ENCODE measurements around the gene FOXP1. TPM values are rescaled to one million over a fixed set of nuclear protein-coding genes. Genes with fewer than 3 reads are reported as not detected.

Gene FOXP1
- total and polyA plus RNA-seq, 9 donors, result 17.6 to 28.2 (median 20.5) TPM

- H3K27ac ChIP-seq (ENCODE audit: low read length), result no peak overlapping the region
- no CpG with 5 or more reads among the region's 3 CpGs for WGBS (ENCODE audit: insufficient coverage)
- H3K4me3 ChIP-seq (ENCODE audit: low read length), result no peak overlapping the region
- H3K27me3 ChIP-seq (ENCODE audit: control insufficient read depth, insufficient read depth, low read length), result no peaks in the 10 kb centered on the region
- H3K9me3 ChIP-seq (replicated peaks; ENCODE audit: control insufficient read depth, low read depth, low read length), result no peaks in the 10 kb centered on the region
- H3K36me3 ChIP-seq (ENCODE audit: control insufficient read depth, insufficient read depth, low read length), result no peaks in the 10 kb centered on the region
- H3K4me1 ChIP-seq (ENCODE audit: control insufficient read depth, insufficient read depth, low read length), result no peaks in the 10 kb centered on the region
- no peak for DNase-seq
Measured at GRCh38 chr3:71185733-71186455, 397.6 kb downstream of the FOXP1 start.

- DNase-seq, result no peak
- H3K36me3 ChIP-seq (ENCODE audit: control insufficient read depth, insufficient read depth, low read length), result no peaks in the 10 kb centered on the region
- no peaks in the 10 kb centered on the region for H3K4me1 ChIP-seq (ENCODE audit: control insufficient read depth, insufficient read depth, low read length)
- no peaks in the 10 kb centered on the region for H3K9me3 ChIP-seq (replicated peaks; ENCODE audit: control insufficient read depth, low read depth, low read length)
- H3K27me3 ChIP-seq (ENCODE audit: control insufficient read depth, insufficient read depth, low read length), result no peaks in the 10 kb centered on the region
- no peak overlapping the region for H3K27ac ChIP-seq (ENCODE audit: low read length)
- WGBS (ENCODE audit: insufficient coverage), result no CpG with 5 or more reads among the region's 1 CpG
- no peak overlapping the region for H3K4me3 ChIP-seq (ENCODE audit: low read length)
Measured at GRCh38 chr3:71184252-71184651, 399.3 kb downstream of the FOXP1 start.

GRCh38 chr3:71183549-71183948 lies 400.0 kb downstream of the FOXP1 start:
- H3K9me3 ChIP-seq (replicated peaks; ENCODE audit: control insufficient read depth, low read depth, low read length), result no peaks in the 10 kb centered on the region
- H3K27me3 ChIP-seq (ENCODE audit: control insufficient read depth, insufficient read depth, low read length), result no peaks in the 10 kb centered on the region
- WGBS (ENCODE audit: insufficient coverage), result 100% methylated on average over 2 of the region's 5 CpGs
- H3K4me3 ChIP-seq (ENCODE audit: low read length), result no peak overlapping the region
- H3K27ac ChIP-seq (ENCODE audit: low read length), result no peak overlapping the region
- H3K4me1 ChIP-seq (ENCODE audit: control insufficient read depth, insufficient read depth, low read length), result no peaks in the 10 kb centered on the region
- no peaks in the 10 kb centered on the region for H3K36me3 ChIP-seq (ENCODE audit: control insufficient read depth, insufficient read depth, low read length)
- no peak for DNase-seq

GRCh38 chr3:71180524-71180923 lies 403.0 kb downstream of the FOXP1 start:
- WGBS (ENCODE audit: insufficient coverage), result 39% methylated on average over 3 of the region's 6 CpGs
- Histone ChIP-seq H3K4me1 (ENCODE audit: control insufficient read depth, insufficient read depth, low read length) (no peaks in the 10 kb centered on the region), H3K27me3 (ENCODE audit: control insufficient read depth, insufficient read depth, low read length) (no peaks in the 10 kb centered on the region), H3K36me3 (ENCODE audit: control insufficient read depth, insufficient read depth, low read length) (no peaks in the 10 kb centered on the region), H3K27ac (ENCODE audit: low read length) (no peak overlapping the region), H3K9me3 (replicated peaks; ENCODE audit: control insufficient read depth, low read depth, low read length) (no peaks in the 10 kb centered on the region), H3K4me3 (ENCODE audit: low read length) (no peak overlapping the region)
- DNase-seq, result no peak

GRCh38 chr3:71177375-71177774 lies 406.2 kb downstream of the FOXP1 start:
- no peaks in the 10 kb centered on the region for H3K4me1 ChIP-seq (ENCODE audit: control insufficient read depth, insufficient read depth, low read length)
- H3K9me3 ChIP-seq (replicated peaks; ENCODE audit: control insufficient read depth, low read depth, low read length), result no peaks in the 10 kb centered on the region
- no peak overlapping the region for H3K4me3 ChIP-seq (ENCODE audit: low read length)
- no peaks in the 10 kb centered on the region for H3K36me3 ChIP-seq (ENCODE audit: control insufficient read depth, insufficient read depth, low read length)
- no peak for DNase-seq
- H3K27ac ChIP-seq (ENCODE audit: low read length), result no peak overlapping the region
- no peaks in the 10 kb centered on the region for H3K27me3 ChIP-seq (ENCODE audit: control insufficient read depth, insufficient read depth, low read length)
- WGBS (ENCODE audit: insufficient coverage), result 94% methylated on average over 3 of the region's 4 CpGs

- WGBS (ENCODE audit: insufficient coverage), result 45% methylated on average over 2 of the region's 5 CpGs
- no peaks in the 10 kb centered on the region for H3K27me3 ChIP-seq (ENCODE audit: control insufficient read depth, insufficient read depth, low read length)
- no peaks in the 10 kb centered on the region for H3K4me1 ChIP-seq (ENCODE audit: control insufficient read depth, insufficient read depth, low read length)
- no peak for DNase-seq
- no peak overlapping the region for H3K27ac ChIP-seq (ENCODE audit: low read length)
- no peak overlapping the region for H3K4me3 ChIP-seq (ENCODE audit: low read length)
- H3K36me3 ChIP-seq (ENCODE audit: control insufficient read depth, insufficient read depth, low read length), result no peaks in the 10 kb centered on the region
- no peaks in the 10 kb centered on the region for H3K9me3 ChIP-seq (replicated peaks; ENCODE audit: control insufficient read depth, low read depth, low read length)
Measured at GRCh38 chr3:71176366-71176765, 407.2 kb downstream of the FOXP1 start.

GRCh38 chr3:71175691-71176365 lies 407.7 kb downstream of the FOXP1 start:
- H3K36me3 ChIP-seq (ENCODE audit: control insufficient read depth, insufficient read depth, low read length), result no peaks in the 10 kb centered on the region
- H3K9me3 ChIP-seq (replicated peaks; ENCODE audit: control insufficient read depth, low read depth, low read length), result no peaks in the 10 kb centered on the region
- H3K27me3 ChIP-seq (ENCODE audit: control insufficient read depth, insufficient read depth, low read length), result no peaks in the 10 kb centered on the region
- no peak overlapping the region for H3K27ac ChIP-seq (ENCODE audit: low read length)
- no peak overlapping the region for H3K4me3 ChIP-seq (ENCODE audit: low read length)
- 33% methylated on average over 1 of the region's 5 CpGs for WGBS (ENCODE audit: insufficient coverage)
- no peak for DNase-seq
- H3K4me1 ChIP-seq (ENCODE audit: control insufficient read depth, insufficient read depth, low read length), result no peaks in the 10 kb centered on the region

- Histone ChIP-seq H3K27me3 (ENCODE audit: control insufficient read depth, insufficient read depth, low read length) (no peaks in the 10 kb centered on the region), H3K36me3 (ENCODE audit: control insufficient read depth, insufficient read depth, low read length) (no peaks in the 10 kb centered on the region), H3K9me3 (replicated peaks; ENCODE audit: control insufficient read depth, low read depth, low read length) (no peaks in the 10 kb centered on the region), H3K4me1 (ENCODE audit: control insufficient read depth, insufficient read depth, low read length) (peaks cover 7% of the 10 kb centered on the region), H3K4me3 (ENCODE audit: low read length) (no peak overlapping the region), H3K27ac (ENCODE audit: low read length) (no peak overlapping the region)
- WGBS (ENCODE audit: insufficient coverage), result 80% methylated on average over 2 of the region's 2 CpGs
- DNase-seq, result peak; percentile 19
Measured at GRCh38 chr3:71172951-71173350, 410.6 kb downstream of the FOXP1 start.

- H3K27me3 ChIP-seq (ENCODE audit: control insufficient read depth, insufficient read depth, low read length), result no peaks in the 10 kb centered on the region
- peaks cover 7% of the 10 kb centered on the region for H3K4me1 ChIP-seq (ENCODE audit: control insufficient read depth, insufficient read depth, low read length)
- WGBS (ENCODE audit: insufficient coverage), result 65% methylated on average over 2 of the region's 3 CpGs
- no peak for DNase-seq
- H3K27ac ChIP-seq (ENCODE audit: low read length), result no peak overlapping the region
- H3K36me3 ChIP-seq (ENCODE audit: control insufficient read depth, insufficient read depth, low read length), result no peaks in the 10 kb centered on the region
- no peak overlapping the region for H3K4me3 ChIP-seq (ENCODE audit: low read length)
- no peaks in the 10 kb centered on the region for H3K9me3 ChIP-seq (replicated peaks; ENCODE audit: control insufficient read depth, low read depth, low read length)
Measured at GRCh38 chr3:71172189-71172588, 411.3 kb downstream of the FOXP1 start.

GRCh38 chr3:71171247-71171646 lies 412.3 kb downstream of the FOXP1 start:
- H3K27ac ChIP-seq (ENCODE audit: low read length), result no peak overlapping the region
- H3K4me3 ChIP-seq (ENCODE audit: low read length), result no peak overlapping the region
- no peaks in the 10 kb centered on the region for H3K9me3 ChIP-seq (replicated peaks; ENCODE audit: control insufficient read depth, low read depth, low read length)
- peak; percentile 60 for DNase-seq
- 51% methylated on average over 5 of the region's 7 CpGs for WGBS (ENCODE audit: insufficient coverage)
- no peaks in the 10 kb centered on the region for H3K27me3 ChIP-seq (ENCODE audit: control insufficient read depth, insufficient read depth, low read length)
- H3K36me3 ChIP-seq (ENCODE audit: control insufficient read depth, insufficient read depth, low read length), result no peaks in the 10 kb centered on the region
- peaks cover 7% of the 10 kb centered on the region for H3K4me1 ChIP-seq (ENCODE audit: control insufficient read depth, insufficient read depth, low read length)
